Measurements from ENCODE around the gene LYZL4. TPM values are rescaled to one million over a fixed set of nuclear protein-coding genes. Genes with fewer than 3 reads are reported as not detected.

Gene LYZL4
- total RNA-seq, 6 donors from 2014 or later, result not detected

DNA sequence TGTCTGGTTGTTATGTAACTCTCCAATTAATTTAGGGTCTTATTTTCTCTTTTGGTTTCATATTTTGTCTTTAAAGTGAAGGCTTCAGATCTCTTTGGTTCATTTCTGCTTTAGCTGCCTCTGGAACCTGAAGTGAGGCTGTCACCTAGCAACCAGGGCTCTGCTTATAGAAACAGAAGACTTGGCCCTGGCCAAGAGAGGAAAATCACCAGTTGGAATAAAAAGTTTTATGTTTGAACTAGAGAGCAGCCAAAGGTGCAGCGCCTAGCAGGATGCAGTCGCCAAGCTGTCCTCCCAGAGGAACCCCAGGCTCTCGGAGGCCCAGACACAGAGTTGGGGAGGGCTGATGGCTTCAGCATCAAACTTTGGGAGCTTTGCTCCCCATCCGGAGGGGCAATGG, 41.1 kb downstream of the LYZL4 start:
- H3K4me1 ChIP-seq, result no peaks in the 10 kb centered on the region
- no peaks in the 10 kb centered on the region for H3K27me3 ChIP-seq
- H3K27ac ChIP-seq, result no peak overlapping the region
- WGBS, 2 donors, result 21 to 33% methylated on average over 3 to 4 of the region's 4 CpGs
- no peaks in the 10 kb centered on the region for H3K36me3 ChIP-seq
- ATAC-seq (ENCODE audit: low FRiP score in 2 of 2) (peak in 1 of 2 donors; percentile 42), DNase-seq (peak in 1 of 2 donors; percentile 28)
- H3K9me3 ChIP-seq, result peaks cover 0 to 6% (median 0%) of the 10 kb centered on the region in 4 donors
- H3K4me3 ChIP-seq, result no peak overlapping the region
- no peak for TF ChIP-seq POLR2AphosphoS5 (IDR thresholded peaks at IDR 0.05)
- no peak for TF ChIP-seq EP300 (IDR thresholded peaks at IDR 0.05)
- TF ChIP-seq CTCF (IDR thresholded peaks at IDR 0.05), result no peak
- no peak for TF ChIP-seq POLR2A (IDR thresholded peaks at IDR 0.05)

DNA sequence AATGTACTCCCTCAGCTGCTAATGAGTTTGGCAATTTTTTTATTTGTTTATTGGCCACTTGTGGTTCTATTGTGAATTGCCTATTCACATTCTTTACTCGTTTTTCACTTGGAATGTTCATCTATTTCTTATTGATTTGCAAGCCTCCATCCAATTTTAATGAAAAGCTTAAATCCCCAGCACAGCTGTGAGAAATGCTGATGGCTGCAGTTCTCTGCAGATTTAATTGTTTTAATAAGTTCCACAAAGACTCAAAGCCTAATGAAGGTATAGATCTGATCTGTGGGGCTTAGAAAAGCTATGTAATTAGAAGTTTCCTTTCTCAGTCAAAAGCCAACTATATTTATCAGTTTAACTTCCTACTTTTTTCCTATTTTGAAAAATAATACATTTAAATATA, 41.5 kb downstream of the LYZL4 start:
- 14 to 34% methylated on average over 1 of the region's 1 CpG for WGBS, 2 donors
- Histone ChIP-seq H3K9me3 (peaks cover 0 to 6% (median 0%) of the 10 kb centered on the region in 4 donors), H3K27me3 (no peaks in the 10 kb centered on the region), H3K27ac (no peak overlapping the region), H3K4me1 (no peaks in the 10 kb centered on the region), H3K36me3 (no peaks in the 10 kb centered on the region), H3K4me3 (no peak overlapping the region)
- DNase-seq, result no peak
- no peak for TF ChIP-seq EP300 (IDR thresholded peaks at IDR 0.05)
- TF ChIP-seq POLR2A (IDR thresholded peaks at IDR 0.05), result no peak
- TF ChIP-seq CTCF (IDR thresholded peaks at IDR 0.05), result no peak
- no peak for TF ChIP-seq POLR2AphosphoS5 (IDR thresholded peaks at IDR 0.05)
- ATAC-seq (ENCODE audit: low FRiP score in 2 of 2), result no peak

- H3K27me3 ChIP-seq, result no peaks in the 10 kb centered on the region
- DNase-seq (no peak), ATAC-seq (ENCODE audit: low FRiP score in 2 of 2) (no peak)
- TF ChIP-seq CTCF (IDR thresholded peaks at IDR 0.05) (no peak), POLR2AphosphoS5 (IDR thresholded peaks at IDR 0.05) (no peak)
- H3K27ac ChIP-seq, result no peak overlapping the region
- 70 to 76% methylated on average over 4 of the region's 4 CpGs for WGBS, 2 donors
- H3K4me3 ChIP-seq, result no peak overlapping the region
- H3K4me1 ChIP-seq, result no peaks in the 10 kb centered on the region
- no peaks in the 10 kb centered on the region for H3K36me3 ChIP-seq
- H3K9me3 ChIP-seq, result peaks cover 0 to 6% (median 0%) of the 10 kb centered on the region in 4 donors
These were observed 42.5 kb downstream of the LYZL4 start for GRCh38 chr3:42367903-42368302.

DNA sequence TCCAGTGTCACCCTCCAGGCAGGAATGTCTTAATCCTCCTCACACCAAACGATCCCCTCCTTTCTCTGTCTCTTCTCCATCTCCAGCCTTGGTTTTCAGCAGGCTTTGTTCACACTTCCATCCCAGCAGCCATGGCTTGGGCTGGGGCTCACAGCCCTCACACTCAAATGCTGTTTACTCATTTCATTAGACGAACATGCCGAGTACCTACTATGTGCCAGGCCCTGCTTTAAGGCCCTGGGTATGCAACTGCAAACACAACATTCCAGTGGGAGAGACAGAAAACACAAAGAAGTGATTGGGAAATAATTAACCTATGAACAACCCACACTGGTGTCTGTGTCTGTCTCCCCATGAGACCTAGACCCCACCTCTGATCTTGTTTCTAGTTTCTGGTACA, 43.9 kb downstream of the LYZL4 start:
- H3K4me3 ChIP-seq, result no peak overlapping the region
- TF ChIP-seq POLR2AphosphoS5 (IDR thresholded peaks at IDR 0.05) (no peak), CTCF (IDR thresholded peaks at IDR 0.05) (no peak), EP300 (IDR thresholded peaks at IDR 0.05) (no peak), POLR2A (IDR thresholded peaks at IDR 0.05) (no peak)
- H3K9me3 ChIP-seq, result peaks cover 0 to 6% (median 0%) of the 10 kb centered on the region in 4 donors
- no peaks in the 10 kb centered on the region for H3K36me3 ChIP-seq
- H3K27me3 ChIP-seq, result no peaks in the 10 kb centered on the region
- DNase-seq, result no peak
- 58 to 63% methylated on average over 3 of the region's 3 CpGs for WGBS, 2 donors
- no peak overlapping the region for H3K27ac ChIP-seq
- no peaks in the 10 kb centered on the region for H3K4me1 ChIP-seq
- ATAC-seq (ENCODE audit: low FRiP score in 2 of 2), result no peak

GRCh38 chr3:42357335-42357734, 53.1 kb downstream of the LYZL4 start:
- H3K27me3 ChIP-seq, result no peaks in the 10 kb centered on the region
- 75 to 84% methylated on average over 1 of the region's 1 CpG for WGBS, 2 donors
- H3K27ac ChIP-seq, result no peak overlapping the region
- H3K9me3 ChIP-seq, result peaks cover 0 to 6% (median 2%) of the 10 kb centered on the region in 4 donors
- H3K4me1 ChIP-seq, result no peaks in the 10 kb centered on the region
- no peak for ATAC-seq (ENCODE audit: low FRiP score in 2 of 2)
- no peak for TF ChIP-seq POLR2AphosphoS5 (IDR thresholded peaks at IDR 0.05)
- no peak for TF ChIP-seq CTCF (IDR thresholded peaks at IDR 0.05)
- no peak for TF ChIP-seq POLR2A (IDR thresholded peaks at IDR 0.05)
- no peak for TF ChIP-seq EP300 (IDR thresholded peaks at IDR 0.05)
- no peaks in the 10 kb centered on the region for H3K36me3 ChIP-seq
- DNase-seq, result no peak
- no peak overlapping the region for H3K4me3 ChIP-seq
